HG03097 (cell line): ENCODE measurements around the gene FBXO22.

ENCODE experiments used
- ATAC-seq: cut with Tn5 transposase; IDR thresholded peaks from one replicate; pipeline ENCODE4 v1.9.1; 2021; ENCODE audit not compliant: unreplicated experiment, low FRiP score

The FBXO22 gene

GRCh38 chr15:75916978-75917377, 13.3 kb downstream of the FBXO22 start:
- no peak for ATAC-seq

- ATAC-seq, result no peak
Observed at GRCh38 chr15:75918135-75918534, 14.5 kb downstream of the FBXO22 start.

- ATAC-seq, result no peak
Observed at GRCh38 chr15:75920079-75920478, 16.4 kb downstream of the FBXO22 start.

- ATAC-seq, result no peak
Observed at GRCh38 chr15:75921732-75922703, 18.3 kb downstream of the FBXO22 start.

GRCh38 chr15:75923756-75924155, 20.1 kb downstream of the FBXO22 start:
- no peak for ATAC-seq

GRCh38 chr15:75924576-75924975, 20.9 kb downstream of the FBXO22 start:
- no peak for ATAC-seq

- no peak for ATAC-seq
Observed at GRCh38 chr15:75925440-75925839, 21.8 kb downstream of the FBXO22 start.

- no peak for ATAC-seq
Observed at GRCh38 chr15:75926931-75927330, 23.3 kb downstream of the FBXO22 start.

- no peak for ATAC-seq
Observed at GRCh38 chr15:75927601-75928000, 23.9 kb downstream of the FBXO22 start.

- ATAC-seq, result no peak
Observed at GRCh38 chr15:75928680-75929608, 25.3 kb downstream of the FBXO22 start.

GRCh38 chr15:75929799-75930565, 26.3 kb downstream of the FBXO22 start:
- ATAC-seq, result no peak

- no peak for ATAC-seq
Observed at GRCh38 chr15:75930866-75931265, 27.2 kb downstream of the FBXO22 start.

GRCh38 chr15:75942464-75942863, 38.8 kb downstream of the FBXO22 start:
- no peak for ATAC-seq

GRCh38 chr15:75943246-75943645, 39.6 kb downstream of the FBXO22 start:
- ATAC-seq, result no peak

- ATAC-seq, result no peak
Observed at GRCh38 chr15:75943713-75944215, 40.1 kb downstream of the FBXO22 start.

- ATAC-seq, result no peak
Observed at GRCh38 chr15:75945953-75946352, 42.3 kb downstream of the FBXO22 start.

- ATAC-seq, result no peak
Observed at GRCh38 chr15:75947092-75947491, 43.4 kb downstream of the FBXO22 start.

GRCh38 chr15:75948761-75949296, 45.2 kb downstream of the FBXO22 start:
- ATAC-seq, result no peak

- ATAC-seq, result no peak
Observed at GRCh38 chr15:75952525-75952924, 48.8 kb downstream of the FBXO22 start.

- ATAC-seq, result no peak
Observed at GRCh38 chr15:75955720-75956119, 52.0 kb downstream of the FBXO22 start.
